HCT116 (cell line): ENCODE measurements around the gene FOS. TPM values are rescaled to one million over a fixed set of nuclear protein-coding genes. Genes with fewer than 3 reads are reported as not detected.
A peak's percentile ranks its signal among the peaks of the same experiment; 100 is the strongest.

Experiments used
- ATAC-seq: fragments of 200-7000 bp; cut with Tn5 transposase; 2 replicates; pipeline ENCODE4 v1.9.1; 2020; ENCODE audit warnings: mild to moderate bottlenecking, moderate library complexity
- BruUV-seq: library from RNA; stranded (reverse); fragments of 400-500 nt; replicated peaks from 2 replicates; lab custom pipeline; 2021; lab: Mats Ljungman, UMichigan
- CTCF ChIA-PET: fragments of 300-600 bp; sonication (Branson Sonifier 250); formaldehyde crosslinking; loops from one replicate; lab custom pipeline; 2021; ENCODE audit warnings: antibody characterized with exemption; lab: Charles Lee
- POLR2A ChIA-PET: fragments of 300-600, 350-600 bp; sonication (Branson Sonifier 250); formaldehyde crosslinking; loops from one replicate; lab custom pipeline; 2021; ENCODE audit warnings: antibody characterized with exemption; lab: Charles Lee
- RAD21 ChIA-PET, 2 experiments: fragments of 300-600 bp; sonication (Branson Sonifier 250); formaldehyde crosslinking; loops; one replicate each; lab custom pipeline; 2023; ENCODE audit warnings: low total read pairs in 2 of 2; ENCODE audit not compliant: uncharacterized antibody in 2 of 2, unreplicated experiment in 2 of 2, low non-redundant PET in 1 of 2; lab: Charles Lee
- DNase-seq: peaks from one replicate; pipeline ENCODE4 v3.0.0-alpha.2; 2010; ENCODE audit warnings: low read depth, low spot score
- H2AFZ ChIP-seq: fragments of 200-600 bp; shearing (Covaris generic), sonication (generic); 2 replicates; pipeline ENCODE4 v1.6.1; 2017; ENCODE audit warnings: low read depth, mixed run types, mixed read lengths, antibody characterized with exemption, low read length; ENCODE audit not compliant: poor library complexity, severe bottlenecking
- H3K27ac ChIP-seq: 2 replicates; pipeline ENCODE4 v1.5.1; 2012; ENCODE audit warnings: low read depth, low read length
- H3K27me3 ChIP-seq: fragments of 200-600 bp; sonication (generic); 2 replicates; pipeline ENCODE4 v1.6.1; 2016; ENCODE audit warnings: mixed run types, low read length, mixed read lengths; ENCODE audit not compliant: insufficient read depth
- H3K36me3 ChIP-seq, 2 experiments: fragments of 200-500 bp in 1 of 2; fragments of 200-600 bp in 1 of 2; sonication (Bioruptor generic) in 1 of 2; sonication (generic) in 1 of 2; 2 replicates each; pipeline versions ENCODE4 v1.5.1 to v1.6.1; 2014 to 2016; ENCODE audit warnings: low read length in 2 of 2, inconsistent platforms in 1 of 2, mixed read lengths in 1 of 2, mixed run types in 1 of 2; ENCODE audit not compliant: insufficient read depth in 2 of 2, control insufficient read depth in 1 of 2
- H3K4me1 ChIP-seq, 2 experiments: fragments of 200-600 bp in 1 of 2; sonication (generic) in 1 of 2; 2 replicates each; pipeline versions ENCODE4 v1.5.1 to v1.6.1; 2012 to 2017; ENCODE audit warnings: low read length in 2 of 2, inconsistent platforms in 1 of 2, mild to moderate bottlenecking in 1 of 2, mixed read lengths in 1 of 2, mixed run types in 1 of 2, moderate library complexity in 1 of 2; ENCODE audit not compliant: insufficient read depth in 2 of 2, control insufficient read depth in 1 of 2
- H3K4me2 ChIP-seq: fragments of 200-600 bp; sonication (generic); 2 replicates; pipeline ENCODE4 v1.6.1; 2017; ENCODE audit warnings: mixed run types, low read length, mixed read lengths
- H3K4me3 ChIP-seq, 2 experiments: fragments of 200-600 bp in 1 of 2; sonication (generic) in 1 of 2; replicated peaks in 1 of 2; 2 replicates each; pipeline ENCODE4 v1.5.1; 2011 to 2016; ENCODE audit warnings: low read length in 2 of 2, control low read depth in 1 of 2, low read depth in 1 of 2, mild to moderate bottlenecking in 1 of 2, mixed read lengths in 1 of 2, mixed run types in 1 of 2
- H3K79me2 ChIP-seq: fragments of 200-600 bp; sonication (generic); 2 replicates; pipeline ENCODE4 v1.6.1; 2017; ENCODE audit warnings: mild to moderate bottlenecking, mixed run types, low read length, moderate library complexity, mixed read lengths; ENCODE audit not compliant: insufficient read depth
- H3K9ac ChIP-seq: fragments of 200-600 bp; sonication (generic); 2 replicates; pipeline ENCODE4 v1.6.1; 2016; ENCODE audit warnings: low read length, mixed read lengths
- H3K9me2 ChIP-seq: fragments of 200-600 bp; sonication (generic), shearing (Covaris generic); 2 replicates; pipeline ENCODE4 v1.6.1; 2017; ENCODE audit warnings: mixed run types, mild to moderate bottlenecking, moderate library complexity; ENCODE audit not compliant: insufficient read depth
- H3K9me3 ChIP-seq, 2 experiments: fragments of 200-500 bp in 1 of 2; fragments of 200-600 bp in 1 of 2; sonication (Bioruptor generic) in 1 of 2; sonication (generic) in 1 of 2; 2 replicates each; pipeline ENCODE4 v1.6.1; 2014 to 2017; ENCODE audit warnings: low read length in 2 of 2, mixed read lengths in 2 of 2, inconsistent platforms in 1 of 2, low read depth in 1 of 2, mild to moderate bottlenecking in 1 of 2, mixed run types in 1 of 2, moderate library complexity in 1 of 2; ENCODE audit not compliant: control insufficient read depth in 1 of 2, insufficient read depth in 1 of 2
- H4K20me1 ChIP-seq: fragments of 200-600 bp; sonication (generic), shearing (Covaris generic); 2 replicates; pipeline ENCODE4 v1.6.1; 2017; ENCODE audit warnings: mixed run types, mild to moderate bottlenecking, moderate library complexity; ENCODE audit not compliant: insufficient read depth
- CEBPB ChIP-seq: IDR thresholded peaks from 2 replicates; pipeline ENCODE4 v1.6.1; 2012; ENCODE audit warnings: low read depth
- CTCF ChIP-seq, 3 experiments: fragments of 200-600 bp in 1 of 3; sonication (generic) in 1 of 3; IDR thresholded peaks in 2 of 3; conservative IDR thresholded peaks in 1 of 3; 2 replicates each; pipeline ENCODE4 v1.5.1; 2012 to 2017; ENCODE audit warnings: low read depth in 2 of 3, low read length in 2 of 3, antibody characterized with exemption in 1 of 3, borderline replicate concordance in 1 of 3, control low read depth in 1 of 3, mild to moderate bottlenecking in 1 of 3, mixed read lengths in 1 of 3, mixed run types in 1 of 3, moderate library complexity in 1 of 3; ENCODE audit not compliant: insufficient read depth in 1 of 3
- EZH2 ChIP-seq: fragments of 200-600 bp; sonication (generic); IDR thresholded peaks from 2 replicates; pipeline ENCODE4 v1.6.1; 2017; ENCODE audit warnings: antibody characterized with exemption, mixed run types
- EZH2phosphoT487 ChIP-seq: fragments of 200-600 bp; IDR thresholded peaks from 2 replicates; pipeline ENCODE4 v1.6.1; 2018; ENCODE audit warnings: antibody characterized with exemption, borderline replicate concordance
- POLR2A ChIP-seq: IDR thresholded peaks from 2 replicates; pipeline ENCODE4 v1.7.0; 2011; ENCODE audit warnings: borderline replicate concordance; ENCODE audit not compliant: insufficient read depth, insufficient read length; ENCODE audit errors: extremely low read depth
- SIN3A ChIP-seq: IDR thresholded peaks from 2 replicates; pipeline ENCODE4 v1.6.1; 2012; ENCODE audit warnings: low read depth
- SP1 ChIP-seq: IDR thresholded peaks from 2 replicates; pipeline ENCODE4 v1.6.1; 2012; ENCODE audit warnings: low read depth
- SRF ChIP-seq: IDR thresholded peaks from 2 replicates; pipeline ENCODE4 v1.6.1; 2012; ENCODE audit warnings: low read depth
- ZBTB33 ChIP-seq: IDR thresholded peaks from 2 replicates; pipeline ENCODE4 v1.6.1; 2011; ENCODE audit warnings: mild to moderate bottlenecking, low read length, moderate library complexity; ENCODE audit not compliant: insufficient replicate concordance; ENCODE audit errors: extremely low read depth
- ZFX ChIP-seq: fragments of 450-650 bp; IDR thresholded peaks from 2 replicates; pipeline ENCODE4 v1.6.1; 2017
- intact Hi-C: fragments of 100-400 bp; cut with micrococcal nuclease; formaldehyde crosslinking; loops from 2 replicates; pipeline ENCODE4 v1.10.0; 2022
- total RNA-seq: library from RNA; stranded (reverse); gene quantifications from one replicate; pipeline ENCODE4 v1.2.1, GENCODE V29; 2021; ENCODE audit not compliant: unreplicated experiment

The FOS gene
- total RNA-seq, 1 experiment from 2014 or later = 50.4 TPM

- TF ChIP-seq SRF (no peak), EZH2phosphoT487 (no peak), CEBPB (no peak), EZH2 (no peak), POLR2A (no peak)
- TF ChIP-seq, all 23 proteins: peak for 0
These were observed 20.9 kb downstream of the FOS start (continued) for GRCh38 chr14:75299576-75299975.

GRCh38 chr14:75301666-75302325, 23.2 kb downstream of the FOS start:
- intact Hi-C loops = no loop called here
- TF ChIP-seq CTCF (IDR thresholded peaks at IDR 0.05 in 2 of 3, conservative IDR thresholded peaks at IDR 0.05 in 1 of 3; ENCODE audit: borderline replicate concordance in 1 of 3, insufficient read depth in 1 of 3, low read depth in 2 of 3, low read length in 2 of 3) = no peak
- no peak for TF ChIP-seq SIN3A
- no peak for TF ChIP-seq ZBTB33
- no peak for TF ChIP-seq EZH2
- no peak for TF ChIP-seq POLR2A
- TF ChIP-seq CEBPB = no peak
- no peak for TF ChIP-seq SP1
- no peak for TF ChIP-seq ZFX
- Histone ChIP-seq H3K9ac (no peak overlapping the region), H3K4me1 (peaks cover 0 to 11% of the 10 kb centered on the region in 2 experiments; a peak in 2 of 4 replicates), H3K27me3 (no peaks in the 10 kb centered on the region), H3K9me2 (no peaks in the 10 kb centered on the region), H3K27ac (no peak overlapping the region), H3K4me3 (no peak overlapping the region), H3K9me3 (no peaks in the 10 kb centered on the region), H3K36me3 (no peaks in the 10 kb centered on the region), H3K4me2 (peak overlapping the region; percentile 30; the same call in 1 of the 2 replicates), H2AFZ (no peak overlapping the region), H4K20me1 (no peaks in the 10 kb centered on the region), H3K79me2 (no peaks in the 10 kb centered on the region)
- CTCF ChIA-PET = interaction anchor here (0.7 to 1.6 kb wide), 3 partner anchors 162 to 441 kb away, joined by 3 to 4 read pairs (median 3); no protein-coding TSS in a partner anchor
- POLR2A ChIA-PET = no interaction called here
- BruUV-seq = no TSS peak
- DNase-seq (no peak), ATAC-seq (no peak)
- RAD21 ChIA-PET = no interaction called here
